H1 (cell line): ENCODE measurements around the gene TMEM40. TPM values are rescaled to one million over a fixed set of nuclear protein-coding genes. Genes with fewer than 3 reads are reported as not detected.
"Not testable (repeated sequence)": the region's sequence is repeated elsewhere in the genome, so short reads cannot be mapped to it uniquely, and the experiment has no call there.

ENCODE experiments used
- CTCF ChIA-PET: fragments of 300-600 bp; sonication (Branson Sonifier 250); formaldehyde crosslinking; loops from one replicate; lab custom pipeline; 2021; ENCODE audit not compliant: partially characterized antibody; lab: Charles Lee
- POLR2A ChIA-PET: fragments of 300-600 bp; sonication (Branson Sonifier 250); formaldehyde crosslinking; loops from one replicate; lab custom pipeline; 2021; ENCODE audit warnings: inconsistent platforms; ENCODE audit not compliant: partially characterized antibody; lab: Charles Lee
- DNase-seq, 2 experiments: peaks; one replicate each; pipeline versions ENCODE4 v3.0.0 to v3.0.0-alpha.2; 2010 to 2022; ENCODE audit warnings: low spot score in 2 of 2, low read depth in 1 of 2, mixed read lengths in 1 of 2
- FAIRE-seq: peaks from 2 replicates; lab custom pipeline; 2011; peaks lifted over from hg19 to GRCh38; lab: Jason Lieb, UNC
- H2AFZ ChIP-seq: 2 replicates; pipeline ENCODE4 v1.8.1; 2012; ENCODE audit warnings: low read length, inconsistent platforms
- H2AK5ac ChIP-seq: 2 replicates; pipeline ENCODE4 v1.6.1; 2013; ENCODE audit warnings: low read depth, low read length
- H2BK120ac ChIP-seq: replicated peaks from 2 replicates; pipeline ENCODE3; 2013; ENCODE audit warnings: low read depth, low read length, inconsistent platforms
- H2BK12ac ChIP-seq: 2 replicates; pipeline ENCODE4 v1.6.1; 2013; ENCODE audit warnings: low read depth, low read length
- H2BK15ac ChIP-seq: 2 replicates; pipeline ENCODE4 v1.6.1; 2013; ENCODE audit warnings: low read length
- H2BK20ac ChIP-seq: 2 replicates; pipeline ENCODE4 v1.6.1; 2013; ENCODE audit warnings: low read length
- H2BK5ac ChIP-seq: 2 replicates; pipeline ENCODE4 v1.6.1; 2013; ENCODE audit warnings: low read depth, low read length
- H3K14ac ChIP-seq: 2 replicates; pipeline ENCODE4 v1.6.1; 2013; ENCODE audit warnings: inconsistent platforms; ENCODE audit not compliant: insufficient read length
- H3K18ac ChIP-seq: 2 replicates; pipeline ENCODE4 v1.6.1; 2013; ENCODE audit warnings: low read length; ENCODE audit errors: extremely low read depth
- H3K23ac ChIP-seq: 2 replicates; pipeline ENCODE4 v1.6.1; 2013; ENCODE audit warnings: inconsistent platforms; ENCODE audit not compliant: insufficient read length
- H3K23me2 ChIP-seq: 2 replicates; pipeline ENCODE4 v1.6.1; 2013; ENCODE audit warnings: low read depth, low read length
- H3K27ac ChIP-seq: 2 replicates; pipeline ENCODE4 v1.6.1; 2011; ENCODE audit warnings: low read depth, low read length, inconsistent platforms
- H3K27me3 ChIP-seq, 4 experiments: replicated peaks in 1 of 4; 1 replicate in 1 of 4; 2 replicates in 3 of 4; pipeline versions ENCODE4 v1.6.1 to v1.8.1; 2011 to 2013; ENCODE audit warnings: low read length in 3 of 4, mild to moderate bottlenecking in 3 of 4, inconsistent platforms in 2 of 4, mixed read lengths in 2 of 4, moderate library complexity in 1 of 4; ENCODE audit not compliant: control insufficient read depth in 3 of 4, insufficient read depth in 3 of 4; ENCODE audit errors: extremely low read depth in 1 of 4
- H3K36me3 ChIP-seq, 4 experiments: 2 replicates each; pipeline versions ENCODE4 v1.6.1 to v1.8.1; 2011 to 2013; ENCODE audit warnings: mild to moderate bottlenecking in 4 of 4, low read length in 3 of 4, moderate library complexity in 2 of 4, control low read depth in 1 of 4, inconsistent platforms in 1 of 4; ENCODE audit not compliant: insufficient read depth in 4 of 4, control insufficient read depth in 2 of 4
- H3K4ac ChIP-seq: replicated peaks from 2 replicates; pipeline ENCODE3; 2013; ENCODE audit warnings: low read length, low read depth, mixed read lengths, inconsistent platforms; ENCODE audit not compliant: insufficient read length
- H3K4me1 ChIP-seq, 4 experiments: replicated peaks in 1 of 4; 1 replicate in 1 of 4; 2 replicates in 3 of 4; pipeline versions ENCODE4 v1.6.1 to v1.8.1; 2011 to 2013; ENCODE audit warnings: low read length in 3 of 4, inconsistent platforms in 2 of 4, mixed read lengths in 1 of 4; ENCODE audit not compliant: insufficient read depth in 4 of 4, control insufficient read depth in 3 of 4
- H3K4me2 ChIP-seq, 2 experiments: 2 replicates each; pipeline versions ENCODE4 v1.6.1 to v1.8.1; 2011 to 2013; ENCODE audit warnings: low read depth in 2 of 2, low read length in 2 of 2, control low read depth in 1 of 2, inconsistent platforms in 1 of 2, mild to moderate bottlenecking in 1 of 2; ENCODE audit not compliant: insufficient read depth in 1 of 2
- H3K4me3 ChIP-seq, 4 experiments: fragments of 200-600, 300-600 bp in 1 of 4; sonication (generic), shearing (Covaris generic), sonication (Bioruptor Twin) in 1 of 4; 2 replicates each; pipeline versions ENCODE4 v1.5.1 to v1.8.1; 2011 to 2016; ENCODE audit warnings: low read length in 4 of 4, low read depth in 3 of 4, control low read depth in 2 of 4, inconsistent platforms in 2 of 4, mild to moderate bottlenecking in 2 of 4, mixed read lengths in 1 of 4, moderate library complexity in 1 of 4; ENCODE audit not compliant: insufficient read depth in 2 of 4; ENCODE audit errors: extremely low read depth in 1 of 4
- H3K56ac ChIP-seq: replicated peaks from 2 replicates; pipeline ENCODE3; 2013; ENCODE audit warnings: low read depth, mild to moderate bottlenecking, mixed read lengths, low read length, inconsistent platforms; ENCODE audit not compliant: insufficient read length
- H3K79me1 ChIP-seq: 2 replicates; pipeline ENCODE4 v1.6.1; 2013; ENCODE audit warnings: low read depth, low read length, control low read depth
- H3K79me2 ChIP-seq, 2 experiments: 2 replicates each; pipeline versions ENCODE4 v1.6.1 to v1.8.1; 2012 to 2013; ENCODE audit warnings: low read length in 2 of 2, mild to moderate bottlenecking in 2 of 2, inconsistent platforms in 1 of 2; ENCODE audit not compliant: insufficient read depth in 2 of 2, control insufficient read depth in 1 of 2
- H3K9ac ChIP-seq, 4 experiments: replicated peaks in 1 of 4; 1 replicate in 1 of 4; 2 replicates in 3 of 4; pipeline versions ENCODE4 v1.6.1 to v1.8.1; 2011 to 2013; ENCODE audit warnings: low read depth in 3 of 4, low read length in 3 of 4, control low read depth in 2 of 4, mild to moderate bottlenecking in 2 of 4, moderate library complexity in 2 of 4, inconsistent platforms in 1 of 4; ENCODE audit errors: extremely low read depth in 1 of 4
- H3K9me3 ChIP-seq, 2 experiments: 2 replicates each; pipeline versions ENCODE4 v1.6.1 to v1.8.1; 2012 to 2013; ENCODE audit warnings: mild to moderate bottlenecking in 2 of 2, moderate library complexity in 2 of 2, control low read depth in 1 of 2, inconsistent platforms in 1 of 2, low read depth in 1 of 2, low read length in 1 of 2, mixed read lengths in 1 of 2; ENCODE audit not compliant: insufficient read depth in 2 of 2
- H4K20me1 ChIP-seq, 2 experiments: replicated peaks in 1 of 2; 2 replicates each; pipeline versions ENCODE3 to v1.8.1; 2011 to 2013; ENCODE audit warnings: inconsistent platforms in 2 of 2, low read length in 2 of 2, mild to moderate bottlenecking in 1 of 2; ENCODE audit not compliant: insufficient read depth in 2 of 2, control insufficient read depth in 1 of 2
- H4K5ac ChIP-seq: 2 replicates; pipeline ENCODE4 v1.6.1; 2013; ENCODE audit warnings: low read length, low read depth, mixed read lengths, inconsistent platforms; ENCODE audit not compliant: insufficient read length
- H4K8ac ChIP-seq: 2 replicates; pipeline ENCODE4 v1.8.0; 2013; ENCODE audit warnings: mild to moderate bottlenecking, moderate library complexity, low read length, inconsistent platforms; ENCODE audit not compliant: insufficient read depth; ENCODE audit errors: extremely low read depth
- H4K91ac ChIP-seq: replicated peaks from 2 replicates; pipeline ENCODE3; 2013; ENCODE audit warnings: low read length, mixed read lengths, inconsistent platforms; ENCODE audit not compliant: insufficient read length
- WGBS, 2 experiments: shearing (Covaris generic) in 1 of 2; methylation state at CpG; one replicate each; pipeline versions ENCODE4 v1.1.6 to v1.1.7; 2013 to 2015; ENCODE audit warnings: low lambda C conversion rate in 2 of 2, mixed read lengths in 2 of 2, inconsistent platforms in 1 of 2, low coverage in 1 of 2, missing lambda C conversion rate in 1 of 2; ENCODE audit not compliant: insufficient replicate concordance in 2 of 2, insufficient coverage in 1 of 2, insufficient read length in 1 of 2; ENCODE audit errors: extremely low coverage in 1 of 2, missing lambda C conversion rate in 1 of 2; 5-methylcytosine and 5-hydroxymethylcytosine counted together
- polyA plus RNA-seq, 7 experiments: library from polyadenylated mRNA; depleted of rRNA in 3 of 7; stranded (reverse) in 5 of 7; unstranded in 2 of 7; fragments of >200 nt in 5 of 7; fragments of 200-250 nt in 2 of 7; gene quantifications; 1 replicate in 5 of 7; 2 replicates in 1 of 7; 4 replicates in 1 of 7; pipeline versions ENCODE4 v1.2.1 to v1.2.3, GENCODE V29; 2011 to 2013; ENCODE audit warnings: missing spikeins in 2 of 7, mixed read lengths in 2 of 7
- total RNA-seq: library from RNA; stranded (reverse); fragmentation: NEBNext Ultra II Directional; extraction: Animal tissue kit (Norgen Biotek cat#: 25700); gene quantifications from 2 replicates; pipeline ENCODE4 v1.2.1, GENCODE V29; 2021

The TMEM40 gene
- total and polyA plus RNA-seq, 2 of the 8 experiments (the other 6 are each of a cell fraction or from before 2014, with no cell fraction given), result 0.18 TPM; not detected in 1

DNA sequence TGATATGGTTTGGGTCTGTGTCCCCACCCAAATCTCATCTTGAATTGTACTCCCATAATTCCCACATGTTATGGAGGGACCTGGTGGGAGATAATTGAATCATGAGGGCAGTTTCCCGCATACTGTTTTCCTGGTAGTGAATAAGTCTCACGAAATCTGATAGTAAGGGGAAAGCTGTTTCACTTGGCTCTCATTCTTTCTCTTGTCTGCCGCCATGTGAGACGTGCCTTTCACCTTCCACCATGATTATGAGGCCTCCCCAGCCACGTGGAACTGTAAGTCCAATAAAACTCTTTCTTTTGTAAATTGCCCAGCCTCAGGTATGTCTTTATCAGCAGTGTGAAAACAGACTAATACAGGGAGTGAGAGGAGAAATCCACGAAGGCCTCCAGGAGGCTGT lies 16.9 kb upstream of the TMEM40 start:
- not testable (repeated sequence) for H4K20me1 ChIP-seq, H3K4me1 ChIP-seq, H3K79me1 ChIP-seq, H3K56ac ChIP-seq, H3K27me3 ChIP-seq, H3K18ac ChIP-seq, H3K14ac ChIP-seq, H4K5ac ChIP-seq, DNase-seq, H3K23ac ChIP-seq, H3K4me3 ChIP-seq, H4K91ac ChIP-seq, H2BK5ac ChIP-seq, H2BK20ac ChIP-seq, H2AK5ac ChIP-seq, H3K9me3 ChIP-seq, H3K36me3 ChIP-seq, H2BK12ac ChIP-seq, H2AFZ ChIP-seq, H3K4me2 ChIP-seq, H2BK120ac ChIP-seq, H3K9ac ChIP-seq, H3K79me2 ChIP-seq, H2BK15ac ChIP-seq, H3K27ac ChIP-seq, H3K23me2 ChIP-seq, H3K4ac ChIP-seq, FAIRE-seq, H4K8ac ChIP-seq
- ChIA-PET POLR2A (interaction anchor here (1.4 kb wide), 1 partner anchor 57 kb away, joined by 3 read pairs; no protein-coding TSS in a partner anchor), CTCF (interaction anchor here (1.8 to 6.9 kb wide), 3 partner anchors 12 to 69 kb away, joined by 6 to 35 read pairs (median 8); no protein-coding TSS in a partner anchor)
- 68% methylated on average over 6 of the region's 6 CpGs; no CpG with 5 or more reads in 1 of the 2 experiments for WGBS, 2 experiments
